AG09309 (cell line): ENCODE data around the gene NDUFB8.

Source experiments
- DNase-seq: peaks from one replicate; pipeline ENCODE4 v3.0.0-alpha.2; 2010; ENCODE audit warnings: low read depth
- H3K4me3 ChIP-seq: 2 replicates; pipeline ENCODE4 v1.5.1; 2011; ENCODE audit warnings: mild to moderate bottlenecking, low read depth, low read length, moderate library complexity; ENCODE audit not compliant: control insufficient read depth
- TF ChIP-seq, protein P1 (sequence below): IDR thresholded peaks from 2 replicates; pipeline ENCODE4 v1.5.1; 2011; ENCODE audit warnings: mild to moderate bottlenecking, low read depth, low read length, inconsistent platforms; ENCODE audit not compliant: insufficient read depth, control insufficient read depth; ENCODE audit errors: missing control alignments

Gene NDUFB8

GRCh38 chr10:100510533-100511308 is 18.9 kb downstream of the NDUFB8 start:
- no peak for DNase-seq
- no peak overlapping the region for H3K4me3 ChIP-seq
- TF ChIP-seq, protein P1, sequence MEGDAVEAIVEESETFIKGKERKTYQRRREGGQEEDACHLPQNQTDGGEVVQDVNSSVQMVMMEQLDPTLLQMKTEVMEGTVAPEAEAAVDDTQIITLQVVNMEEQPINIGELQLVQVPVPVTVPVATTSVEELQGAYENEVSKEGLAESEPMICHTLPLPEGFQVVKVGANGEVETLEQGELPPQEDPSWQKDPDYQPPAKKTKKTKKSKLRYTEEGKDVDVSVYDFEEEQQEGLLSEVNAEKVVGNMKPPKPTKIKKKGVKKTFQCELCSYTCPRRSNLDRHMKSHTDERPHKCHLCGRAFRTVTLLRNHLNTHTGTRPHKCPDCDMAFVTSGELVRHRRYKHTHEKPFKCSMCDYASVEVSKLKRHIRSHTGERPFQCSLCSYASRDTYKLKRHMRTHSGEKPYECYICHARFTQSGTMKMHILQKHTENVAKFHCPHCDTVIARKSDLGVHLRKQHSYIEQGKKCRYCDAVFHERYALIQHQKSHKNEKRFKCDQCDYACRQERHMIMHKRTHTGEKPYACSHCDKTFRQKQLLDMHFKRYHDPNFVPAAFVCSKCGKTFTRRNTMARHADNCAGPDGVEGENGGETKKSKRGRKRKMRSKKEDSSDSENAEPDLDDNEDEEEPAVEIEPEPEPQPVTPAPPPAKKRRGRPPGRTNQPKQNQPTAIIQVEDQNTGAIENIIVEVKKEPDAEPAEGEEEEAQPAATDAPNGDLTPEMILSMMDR: no peak

DNA sequence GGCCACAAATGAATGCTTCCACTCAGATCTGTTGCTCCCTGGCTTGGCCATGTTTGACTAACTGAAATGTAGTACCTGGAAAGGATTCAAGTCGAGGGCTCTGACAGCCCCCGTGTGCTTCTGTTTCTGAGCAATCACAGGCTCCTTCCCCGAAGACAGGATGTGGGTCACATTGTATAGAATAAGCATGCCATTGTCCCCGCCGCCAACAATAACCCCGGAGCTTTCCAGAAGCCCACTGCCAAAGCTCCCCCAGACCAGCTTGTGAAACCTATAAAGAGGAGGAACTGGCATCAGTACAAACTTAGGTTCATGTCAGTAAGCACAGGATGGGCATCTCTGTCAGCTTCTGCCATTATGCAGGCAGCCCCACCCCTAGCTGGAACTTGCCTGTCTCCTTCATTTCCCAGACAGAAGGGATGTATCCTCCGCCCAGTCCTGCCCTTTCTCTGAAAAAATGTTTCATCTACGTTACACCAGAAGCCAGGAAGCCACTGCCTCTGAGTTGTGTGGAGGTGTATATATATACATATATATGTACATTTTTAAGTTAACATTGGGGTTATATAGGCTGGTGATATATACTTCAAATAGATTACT is 20.3 kb downstream of the NDUFB8 start:
- no peak for DNase-seq
- H3K4me3 ChIP-seq: no peak overlapping the region
- TF ChIP-seq, protein P1: no peak

GRCh38 chr10:100508691-100509150 is 20.9 kb downstream of the NDUFB8 start:
- TF ChIP-seq, protein P1: peak; percentile 77
- no peak for DNase-seq
- no peak overlapping the region for H3K4me3 ChIP-seq

DNA sequence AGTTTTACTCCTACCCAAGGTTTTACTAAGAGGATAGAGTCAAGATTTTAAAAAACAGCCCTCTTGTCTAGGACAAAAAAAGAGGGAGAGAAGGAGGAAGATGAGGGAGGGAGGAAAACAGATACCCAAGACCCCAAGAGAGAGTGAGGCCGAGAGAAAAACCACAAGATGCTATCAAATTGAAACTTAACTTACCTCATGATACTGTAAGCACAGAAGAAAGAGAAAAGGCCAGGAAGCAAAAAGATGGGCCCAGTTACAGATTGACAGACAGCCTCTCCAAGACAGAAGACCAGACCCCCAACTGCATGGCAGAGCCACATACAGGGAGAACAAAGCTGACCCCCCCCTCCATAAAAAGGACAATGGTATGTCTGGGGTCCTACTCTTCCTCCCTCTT is 21.4 kb downstream of the NDUFB8 start:
- H3K4me3 ChIP-seq: no peak overlapping the region
- DNase-seq: no peak
- TF ChIP-seq, protein P1: no peak

GRCh38 chr10:100507357-100507732 is 22.3 kb downstream of the NDUFB8 start:
- H3K4me3 ChIP-seq: no peak overlapping the region
- TF ChIP-seq, protein P1: no peak
- no peak for DNase-seq

GRCh38 chr10:100506596-100507356 is 22.9 kb downstream of the NDUFB8 start:
- TF ChIP-seq, protein P1: no peak
- peak; percentile 37 for DNase-seq

More at GRCh38 chr10:100506596-100507356, 22.9 kb downstream of the NDUFB8 start:
- H3K4me3 ChIP-seq: no peak overlapping the region
